ENCODE measurements around the gene PUDP.
"Not testable (repeated sequence)": the region's sequence is repeated elsewhere in the genome, so short reads cannot be mapped to it uniquely, and the experiment has no call there.

PUDP gene

GRCh38 chrX:7147978-7148854, at the start of gene PUDP:
PUDP (minus strand) TSS chrX:7148153; CDS start chrX:7148113, 40 bp downstream.
- DNase-seq (ENCODE audit: low read depth in 2 of 2): peak; percentile 53 to 54

GRCh38 chrX:7194606-7195005, 46.7 kb upstream of the PUDP start:
- no peak for DNase-seq (ENCODE audit: low read depth in 2 of 2)

- no peak for DNase-seq (ENCODE audit: low read depth in 2 of 2)
Measured at GRCh38 chrX:7192871-7193270, 44.9 kb upstream of the PUDP start.

- no peak for DNase-seq (ENCODE audit: low read depth in 2 of 2)
Measured at GRCh38 chrX:7191681-7192110, 43.7 kb upstream of the PUDP start.

GRCh38 chrX:7190157-7190556, 42.2 kb upstream of the PUDP start:
- no peak for DNase-seq (ENCODE audit: low read depth in 2 of 2)

GRCh38 chrX:7188672-7189071, 40.7 kb upstream of the PUDP start:
- no peak for DNase-seq (ENCODE audit: low read depth in 2 of 2)

- no peak for DNase-seq (ENCODE audit: low read depth in 2 of 2)
Measured at GRCh38 chrX:7184816-7185215, 36.9 kb upstream of the PUDP start.

- no peak for DNase-seq (ENCODE audit: low read depth in 2 of 2)
Measured at GRCh38 chrX:7179446-7179845, 31.5 kb upstream of the PUDP start.

- not testable (repeated sequence) for DNase-seq (ENCODE audit: low read depth in 2 of 2)
Measured at GRCh38 chrX:7178859-7179258, 30.9 kb upstream of the PUDP start.

GRCh38 chrX:7170898-7171297, 22.9 kb upstream of the PUDP start:
- DNase-seq (ENCODE audit: low read depth in 2 of 2): no peak

GRCh38 chrX:7169627-7170026, 21.7 kb upstream of the PUDP start:
- no peak for DNase-seq (ENCODE audit: low read depth in 2 of 2)

GRCh38 chrX:7168371-7168770, 20.4 kb upstream of the PUDP start:
- DNase-seq (ENCODE audit: low read depth in 2 of 2): no peak

- no peak for DNase-seq (ENCODE audit: low read depth in 2 of 2)
Measured at GRCh38 chrX:7164174-7164573, 16.2 kb upstream of the PUDP start.

- DNase-seq (ENCODE audit: low read depth in 2 of 2): no peak
Measured at GRCh38 chrX:7163146-7163677, 15.3 kb upstream of the PUDP start.

- DNase-seq (ENCODE audit: low read depth in 2 of 2): no peak
Measured at GRCh38 chrX:7159149-7159861, 11.4 kb upstream of the PUDP start.

- no peak for DNase-seq (ENCODE audit: low read depth in 2 of 2)
Measured at GRCh38 chrX:7158468-7158990, 10.6 kb upstream of the PUDP start.

- DNase-seq (ENCODE audit: low read depth in 2 of 2): no peak
Measured at GRCh38 chrX:7156879-7157278, 8.9 kb upstream of the PUDP start.

GRCh38 chrX:7155163-7155562, 7.2 kb upstream of the PUDP start:
- no peak for DNase-seq (ENCODE audit: low read depth in 2 of 2)

GRCh38 chrX:7154041-7154597, 6.2 kb upstream of the PUDP start:
- DNase-seq (ENCODE audit: low read depth in 2 of 2): no peak

- DNase-seq (ENCODE audit: low read depth in 2 of 2): no peak
Measured at GRCh38 chrX:7153231-7153630, 5.3 kb upstream of the PUDP start.

GRCh38 chrX:7149411-7149810, 1.5 kb upstream of the PUDP start:
- DNase-seq (ENCODE audit: low read depth in 2 of 2): no peak

- DNase-seq (ENCODE audit: low read depth in 2 of 2): no peak
Measured at GRCh38 chrX:7147413-7147977, 458 bp downstream of the PUDP start, which contains the start of gene STS. STS (plus strand) TSS chrX:7147712; CDS start chrX:7253200, 105,488 bp downstream.
